GM23248 (cell line): ENCODE results near the gene ZDHHC14.

Source experiments
- EZH2 ChIP-seq: fragments of 200-600 bp; sonication (generic); IDR thresholded peaks from 2 replicates; pipeline ENCODE4 v1.6.1; 2018; ENCODE audit warnings: antibody characterized with exemption, mild to moderate bottlenecking; ENCODE audit not compliant: insufficient read depth, poor library complexity, severe bottlenecking
- EZH2phosphoT487 ChIP-seq: fragments of 200-600 bp; sonication (generic); IDR thresholded peaks from 2 replicates; pipeline ENCODE4 v1.6.1; 2018; ENCODE audit warnings: antibody characterized with exemption, moderate library complexity, mild to moderate bottlenecking, low read depth; ENCODE audit not compliant: insufficient read depth

GRCh38 chr6:157556671-157557430 lies 175.9 kb downstream of the ZDHHC14 start:
- TF ChIP-seq EZH2 (no peak), EZH2phosphoT487 (no peak)
